ENCODE measurements around the gene ZNF726. TPM values are rescaled to one million over a fixed set of nuclear protein-coding genes. Genes with fewer than 3 reads are reported as not detected.

ZNF726 gene
- polyA plus RNA-seq, 2 of the 4 experiments (the other 2 are of a cell fraction), result 1.3 to 2.1 TPM

DNA sequence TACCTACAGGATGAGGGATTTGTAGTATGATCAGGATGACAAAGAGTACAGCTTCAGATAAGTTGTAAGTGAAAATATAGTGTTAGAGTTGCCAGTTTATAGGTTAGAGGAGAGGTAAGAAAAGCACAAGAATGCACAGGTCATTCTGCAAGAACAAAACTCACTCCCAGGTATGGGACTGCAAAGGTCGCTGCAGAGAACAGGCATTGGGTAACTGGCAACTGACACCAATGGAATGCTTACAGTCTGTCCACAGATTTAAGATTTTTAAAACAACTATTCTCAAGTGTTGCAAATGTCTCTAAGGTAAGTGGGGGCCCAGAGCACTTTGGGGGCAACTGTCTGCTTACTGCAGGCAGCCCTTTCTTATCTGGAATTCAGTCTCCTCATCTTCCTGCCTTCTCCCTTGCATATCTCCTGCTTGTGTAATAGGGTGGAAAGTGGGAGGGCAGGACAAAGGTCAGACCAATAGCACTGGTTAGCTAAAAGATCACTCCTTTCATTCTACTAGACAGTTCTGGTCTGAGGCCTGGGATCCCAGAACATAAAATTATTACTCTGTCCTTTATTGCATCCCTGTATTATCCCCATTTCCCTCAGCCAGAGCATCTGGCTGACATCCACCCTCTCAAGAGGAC, 42.3 kb upstream of the ZNF726 start:
- H3K27ac ChIP-seq, result no peak overlapping the region
- WGBS (ENCODE audit: missing lambda C conversion rate), result 0% methylated on average over 1 of the region's 1 CpG
- ATAC-seq (no peak), DNase-seq (ENCODE audit: low read depth in 1 of 2, low spot score in 1 of 2) (no peak), FAIRE-seq (no peak)
- peaks cover 21% of the 10 kb centered on the region; the same call in 1 of the 3 replicates for H3K9me3 ChIP-seq
- TF ChIP-seq ZFP36 (IDR thresholded peaks at IDR 0.05; ENCODE audit: borderline replicate concordance, partially characterized antibody) (no peak), CBX2 (IDR thresholded peaks at IDR 0.05; ENCODE audit: borderline replicate concordance, low read depth) (no peak), EP300 (IDR thresholded peaks at IDR 0.05) (no peak), CHD2 (IDR thresholded peaks at IDR 0.05; ENCODE audit: low read length, partially characterized antibody) (no peak), ZSCAN20 (CRISPR knock-in tag; IDR thresholded peaks at IDR 0.05) (no peak), KDM1A (IDR thresholded peaks at IDR 0.05; ENCODE audit: low read depth) (no peak), HDAC2 (IDR thresholded peaks at IDR 0.05) (no peak), RNF2 (IDR thresholded peaks at IDR 0.05; ENCODE audit: borderline replicate concordance, low read depth) (no peak), MYC (IDR thresholded peaks at IDR 0.05; ENCODE audit: borderline replicate concordance, low read length) (no peak), POLR2AphosphoS2 (conservative IDR thresholded peaks at IDR 0.05; ENCODE audit: low read length) (no peak), ESRRA (IDR thresholded peaks at IDR 0.05; ENCODE audit: borderline replicate concordance, low read length) (no peak), NR3C1 (IDR thresholded peaks at IDR 0.05) (no peak), SMC3 (IDR thresholded peaks at IDR 0.05) (no peak), EHMT2 (IDR thresholded peaks at IDR 0.05; ENCODE audit: low read depth) (no peak), BHLHE40 (IDR thresholded peaks at IDR 0.05; ENCODE audit: low read depth, low read length) (no peak), ZC3H11A (IDR thresholded peaks at IDR 0.05) (no peak)
- TF ChIP-seq, protein P1, sequence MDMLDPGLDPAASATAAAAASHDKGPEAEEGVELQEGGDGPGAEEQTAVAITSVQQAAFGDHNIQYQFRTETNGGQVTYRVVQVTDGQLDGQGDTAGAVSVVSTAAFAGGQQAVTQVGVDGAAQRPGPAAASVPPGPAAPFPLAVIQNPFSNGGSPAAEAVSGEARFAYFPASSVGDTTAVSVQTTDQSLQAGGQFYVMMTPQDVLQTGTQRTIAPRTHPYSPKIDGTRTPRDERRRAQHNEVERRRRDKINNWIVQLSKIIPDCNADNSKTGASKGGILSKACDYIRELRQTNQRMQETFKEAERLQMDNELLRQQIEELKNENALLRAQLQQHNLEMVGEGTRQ (IDR thresholded peaks at IDR 0.05), result no peak
- TF ChIP-seq, protein P2, sequence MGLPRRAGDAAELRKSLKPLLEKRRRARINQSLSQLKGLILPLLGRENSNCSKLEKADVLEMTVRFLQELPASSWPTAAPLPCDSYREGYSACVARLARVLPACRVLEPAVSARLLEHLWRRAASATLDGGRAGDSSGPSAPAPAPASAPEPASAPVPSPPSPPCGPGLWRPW (IDR thresholded peaks at IDR 0.05), result no peak
- TF ChIP-seq, protein P3, sequence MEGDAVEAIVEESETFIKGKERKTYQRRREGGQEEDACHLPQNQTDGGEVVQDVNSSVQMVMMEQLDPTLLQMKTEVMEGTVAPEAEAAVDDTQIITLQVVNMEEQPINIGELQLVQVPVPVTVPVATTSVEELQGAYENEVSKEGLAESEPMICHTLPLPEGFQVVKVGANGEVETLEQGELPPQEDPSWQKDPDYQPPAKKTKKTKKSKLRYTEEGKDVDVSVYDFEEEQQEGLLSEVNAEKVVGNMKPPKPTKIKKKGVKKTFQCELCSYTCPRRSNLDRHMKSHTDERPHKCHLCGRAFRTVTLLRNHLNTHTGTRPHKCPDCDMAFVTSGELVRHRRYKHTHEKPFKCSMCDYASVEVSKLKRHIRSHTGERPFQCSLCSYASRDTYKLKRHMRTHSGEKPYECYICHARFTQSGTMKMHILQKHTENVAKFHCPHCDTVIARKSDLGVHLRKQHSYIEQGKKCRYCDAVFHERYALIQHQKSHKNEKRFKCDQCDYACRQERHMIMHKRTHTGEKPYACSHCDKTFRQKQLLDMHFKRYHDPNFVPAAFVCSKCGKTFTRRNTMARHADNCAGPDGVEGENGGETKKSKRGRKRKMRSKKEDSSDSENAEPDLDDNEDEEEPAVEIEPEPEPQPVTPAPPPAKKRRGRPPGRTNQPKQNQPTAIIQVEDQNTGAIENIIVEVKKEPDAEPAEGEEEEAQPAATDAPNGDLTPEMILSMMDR (IDR thresholded peaks at IDR 0.05), result no peak
- TF ChIP-seq, protein P4, sequence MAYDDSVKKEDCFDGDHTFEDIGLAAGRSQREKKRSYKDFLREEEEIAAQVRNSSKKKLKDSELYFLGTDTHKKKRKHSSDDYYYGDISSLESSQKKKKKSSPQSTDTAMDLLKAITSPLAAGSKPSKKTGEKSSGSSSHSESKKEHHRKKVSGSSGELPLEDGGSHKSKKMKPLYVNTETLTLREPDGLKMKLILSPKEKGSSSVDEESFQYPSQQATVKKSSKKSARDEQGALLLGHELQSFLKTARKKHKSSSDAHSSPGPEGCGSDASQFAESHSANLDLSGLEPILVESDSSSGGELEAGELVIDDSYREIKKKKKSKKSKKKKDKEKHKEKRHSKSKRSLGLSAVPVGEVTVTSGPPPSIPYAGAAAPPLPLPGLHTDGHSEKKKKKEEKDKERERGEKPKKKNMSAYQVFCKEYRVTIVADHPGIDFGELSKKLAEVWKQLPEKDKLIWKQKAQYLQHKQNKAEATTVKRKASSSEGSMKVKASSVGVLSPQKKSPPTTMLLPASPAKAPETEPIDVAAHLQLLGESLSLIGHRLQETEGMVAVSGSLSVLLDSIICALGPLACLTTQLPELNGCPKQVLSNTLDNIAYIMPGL (CRISPR knock-in tag; IDR thresholded peaks at IDR 0.05; ENCODE audit: borderline replicate concordance), result no peak
- ChIA-PET POLR2A (no interaction called here), CTCF (no interaction called here)
- H3K4me1 ChIP-seq, result no peaks in the 10 kb centered on the region
- no peak overlapping the region for H3K4me2 ChIP-seq
- no peak overlapping the region for H3K4me3 ChIP-seq

DNA sequence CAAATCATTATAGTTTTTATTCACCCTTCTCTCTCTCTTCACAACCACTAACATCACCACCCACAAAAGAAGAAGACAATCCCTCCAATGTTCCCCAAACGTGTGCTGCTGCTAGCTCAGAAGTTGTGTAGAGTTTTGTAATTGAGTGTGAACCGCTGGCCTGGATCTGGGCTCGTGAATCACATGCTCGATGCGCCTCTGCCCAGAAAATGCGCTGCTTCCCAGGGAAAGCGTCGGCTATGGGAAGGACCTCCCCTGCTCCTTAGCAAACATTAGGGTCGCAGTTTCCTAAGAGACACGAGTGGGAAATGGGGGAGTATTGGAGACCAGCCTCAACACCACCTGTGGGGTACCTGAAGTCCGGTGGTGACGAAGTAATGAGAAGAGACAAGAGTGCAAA, 38.4 kb upstream of the ZNF726 start:
- FAIRE-seq, result no peak
- TF ChIP-seq MYC (IDR thresholded peaks at IDR 0.05; ENCODE audit: borderline replicate concordance, low read length) (no peak), NR3C1 (IDR thresholded peaks at IDR 0.05) (no peak), TP53 (CRISPR knock-in tag; IDR thresholded peaks at IDR 0.05) (no peak), RNF2 (IDR thresholded peaks at IDR 0.05; ENCODE audit: borderline replicate concordance, low read depth) (no peak), PHF8 (IDR thresholded peaks at IDR 0.05; ENCODE audit: borderline replicate concordance, low read depth) (no peak), JUNB (IDR thresholded peaks at IDR 0.05) (no peak), POLR2A (IDR thresholded peaks at IDR 0.05; ENCODE audit: low read length) (no peak), MAFK (IDR thresholded peaks at IDR 0.05; ENCODE audit: partially characterized antibody) (no peak), HEYL (CRISPR knock-in tag; IDR thresholded peaks at IDR 0.05) (no peak), EHMT2 (IDR thresholded peaks at IDR 0.05; ENCODE audit: low read depth) (no peak), GATA3 (IDR thresholded peaks at IDR 0.05; ENCODE audit: borderline replicate concordance) (no peak)
- TF ChIP-seq, protein P3 (IDR thresholded peaks at IDR 0.05), result no peak
- TF ChIP-seq, protein P5, sequence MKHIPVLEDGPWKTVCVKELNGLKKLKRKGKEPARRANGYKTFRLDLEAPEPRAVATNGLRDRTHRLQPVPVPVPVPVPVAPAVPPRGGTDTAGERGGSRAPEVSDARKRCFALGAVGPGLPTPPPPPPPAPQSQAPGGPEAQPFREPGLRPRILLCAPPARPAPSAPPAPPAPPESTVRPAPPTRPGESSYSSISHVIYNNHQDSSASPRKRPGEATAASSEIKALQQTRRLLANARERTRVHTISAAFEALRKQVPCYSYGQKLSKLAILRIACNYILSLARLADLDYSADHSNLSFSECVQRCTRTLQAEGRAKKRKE (CRISPR knock-in tag; IDR thresholded peaks at IDR 0.05; ENCODE audit: low read depth), result no peak
- TF ChIP-seq, protein P2 (IDR thresholded peaks at IDR 0.05), result no peak
- Histone ChIP-seq H3K4me2 (no peak overlapping the region), H3K9me3 (peaks cover 29% of the 10 kb centered on the region; the same call in 1 of the 3 replicates), H3K27ac (no peak overlapping the region), H3K4me1 (no peaks in the 10 kb centered on the region), H3K4me3 (no peak overlapping the region)
- POLR2A ChIA-PET, result no interaction called here
- no peak for DNase-seq (ENCODE audit: low read depth in 1 of 2, low spot score in 1 of 2)
- CTCF ChIA-PET, result no interaction called here
- no peak for ATAC-seq
- 15% methylated on average over 12 of the region's 12 CpGs for whole genome bisulfite sequencing (ENCODE audit: missing lambda C conversion rate)

Measured in A549 (cell line).